ENCODE data around the gene PRR11. TPM values are rescaled to one million over a fixed set of nuclear protein-coding genes. Genes with fewer than 3 reads are reported as not detected.

Gene PRR11
- total RNA-seq, 1 donor from 2014 or later, result 1.5 TPM

Small RNA genes lying within 50 kb of the gene (microRNA-seq; reads per million reads assigned to microRNA genes)
- gene MIR301A (775 reads per million, percentile 81 among the genes with 10 or more reads in this experiment), gene MIR454 (1,293 reads per million, percentile 86 among the genes with 10 or more reads in this experiment)

Other genes starting within 250 kb of the PRR11 start
- 20.2 TPM for gene TRIM37, start 48.9 kb upstream of the PRR11 start, total RNA-seq
- 32.7 TPM for gene SKA2, start 560 bp upstream of the PRR11 start, total RNA-seq
- 9.7 TPM for gene SMG8, start 54.3 kb downstream of the PRR11 start, total RNA-seq
- 2.5 TPM for gene GDPD1, start 64.8 kb downstream of the PRR11 start, total RNA-seq
- 32.7 TPM for gene YPEL2, start 175.9 kb downstream of the PRR11 start, total RNA-seq

All from Right ventricle myocardium inferior (tissue), 1 donor.